Measurements from ENCODE around the gene CAPN15.

DNA sequence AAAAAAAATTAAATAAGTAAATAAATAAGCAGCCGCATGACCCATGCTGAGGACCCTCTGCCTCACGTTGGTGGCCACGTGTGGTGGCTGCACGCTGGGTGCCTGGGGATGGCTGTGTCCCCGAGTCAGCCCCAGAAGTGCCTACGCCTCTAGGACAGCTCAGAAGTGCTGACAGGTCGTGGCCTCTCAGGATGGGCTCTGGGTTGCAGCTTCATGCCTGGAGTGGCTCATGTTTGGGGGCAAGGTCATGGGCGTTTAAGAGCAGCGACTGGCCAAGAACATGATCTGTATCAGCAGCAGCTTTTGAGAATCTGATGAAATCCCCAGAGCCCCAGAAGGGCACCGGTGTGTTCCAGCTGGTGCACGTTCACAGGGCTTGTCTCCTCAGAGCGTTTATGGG is 26.8 kb upstream of the CAPN15 start:
- no peak for TF ChIP-seq EZH2 (IDR thresholded peaks at IDR 0.05; ENCODE audit: borderline replicate concordance, low read depth, low read length, poor library complexity, severe bottlenecking)
- TF ChIP-seq, protein P1, sequence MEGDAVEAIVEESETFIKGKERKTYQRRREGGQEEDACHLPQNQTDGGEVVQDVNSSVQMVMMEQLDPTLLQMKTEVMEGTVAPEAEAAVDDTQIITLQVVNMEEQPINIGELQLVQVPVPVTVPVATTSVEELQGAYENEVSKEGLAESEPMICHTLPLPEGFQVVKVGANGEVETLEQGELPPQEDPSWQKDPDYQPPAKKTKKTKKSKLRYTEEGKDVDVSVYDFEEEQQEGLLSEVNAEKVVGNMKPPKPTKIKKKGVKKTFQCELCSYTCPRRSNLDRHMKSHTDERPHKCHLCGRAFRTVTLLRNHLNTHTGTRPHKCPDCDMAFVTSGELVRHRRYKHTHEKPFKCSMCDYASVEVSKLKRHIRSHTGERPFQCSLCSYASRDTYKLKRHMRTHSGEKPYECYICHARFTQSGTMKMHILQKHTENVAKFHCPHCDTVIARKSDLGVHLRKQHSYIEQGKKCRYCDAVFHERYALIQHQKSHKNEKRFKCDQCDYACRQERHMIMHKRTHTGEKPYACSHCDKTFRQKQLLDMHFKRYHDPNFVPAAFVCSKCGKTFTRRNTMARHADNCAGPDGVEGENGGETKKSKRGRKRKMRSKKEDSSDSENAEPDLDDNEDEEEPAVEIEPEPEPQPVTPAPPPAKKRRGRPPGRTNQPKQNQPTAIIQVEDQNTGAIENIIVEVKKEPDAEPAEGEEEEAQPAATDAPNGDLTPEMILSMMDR (conservative IDR thresholded peaks at IDR 0.05; ENCODE audit: low read depth, low read length), result no peak

Measured in A673 (cell line).